Measurements from ENCODE around the gene SIRT5. TPM values are rescaled to one million over a fixed set of nuclear protein-coding genes. Genes with fewer than 3 reads are reported as not detected.

SIRT5 gene
- polyA plus RNA-seq, 1 experiment, result 5.3 TPM

DNA sequence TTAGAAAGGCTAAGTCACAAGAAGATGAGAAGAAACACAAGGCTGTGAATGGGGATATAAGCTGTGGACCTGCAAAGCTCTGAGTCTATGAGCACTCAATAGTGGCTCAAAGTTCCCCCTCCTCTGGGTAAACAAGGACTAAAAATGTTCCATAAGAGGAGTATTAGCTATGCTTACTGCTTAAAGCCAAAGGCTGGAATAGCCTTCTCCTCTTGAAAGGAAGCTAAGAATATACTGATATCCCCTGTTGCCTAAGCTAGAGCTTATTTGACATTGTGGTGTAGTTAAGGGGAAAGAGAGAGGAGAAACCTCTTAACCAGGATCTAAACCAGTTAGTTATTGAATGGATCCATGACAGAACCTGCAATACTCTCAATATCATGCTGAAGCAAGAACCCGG lies 86.5 kb downstream of the SIRT5 start:
- Histone ChIP-seq H3K27ac (ENCODE audit: low read depth, low read length) (no peak overlapping the region), H3K4me3 (ENCODE audit: low read depth, low read length) (no peak overlapping the region), H3K27me3 (ENCODE audit: control insufficient read depth, insufficient read depth, low read length) (no peaks in the 10 kb centered on the region), H3K9me3 (ENCODE audit: control insufficient read depth, insufficient read depth, low read length) (no peaks in the 10 kb centered on the region)
- DNase-seq (ENCODE audit: low read depth, low spot score), result no peak
- ChIA-PET POLR2A (no interaction called here), CTCF (interaction anchor here (0.6 to 1.0 kb wide), 2 partner anchors 34 to 326 kb away, joined by 3 to 4 read pairs; no protein-coding TSS in a partner anchor)
- TF ChIP-seq, protein P1, sequence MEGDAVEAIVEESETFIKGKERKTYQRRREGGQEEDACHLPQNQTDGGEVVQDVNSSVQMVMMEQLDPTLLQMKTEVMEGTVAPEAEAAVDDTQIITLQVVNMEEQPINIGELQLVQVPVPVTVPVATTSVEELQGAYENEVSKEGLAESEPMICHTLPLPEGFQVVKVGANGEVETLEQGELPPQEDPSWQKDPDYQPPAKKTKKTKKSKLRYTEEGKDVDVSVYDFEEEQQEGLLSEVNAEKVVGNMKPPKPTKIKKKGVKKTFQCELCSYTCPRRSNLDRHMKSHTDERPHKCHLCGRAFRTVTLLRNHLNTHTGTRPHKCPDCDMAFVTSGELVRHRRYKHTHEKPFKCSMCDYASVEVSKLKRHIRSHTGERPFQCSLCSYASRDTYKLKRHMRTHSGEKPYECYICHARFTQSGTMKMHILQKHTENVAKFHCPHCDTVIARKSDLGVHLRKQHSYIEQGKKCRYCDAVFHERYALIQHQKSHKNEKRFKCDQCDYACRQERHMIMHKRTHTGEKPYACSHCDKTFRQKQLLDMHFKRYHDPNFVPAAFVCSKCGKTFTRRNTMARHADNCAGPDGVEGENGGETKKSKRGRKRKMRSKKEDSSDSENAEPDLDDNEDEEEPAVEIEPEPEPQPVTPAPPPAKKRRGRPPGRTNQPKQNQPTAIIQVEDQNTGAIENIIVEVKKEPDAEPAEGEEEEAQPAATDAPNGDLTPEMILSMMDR (IDR thresholded peaks at IDR 0.05; ENCODE audit: low read depth, low read length), result no peak

DNA sequence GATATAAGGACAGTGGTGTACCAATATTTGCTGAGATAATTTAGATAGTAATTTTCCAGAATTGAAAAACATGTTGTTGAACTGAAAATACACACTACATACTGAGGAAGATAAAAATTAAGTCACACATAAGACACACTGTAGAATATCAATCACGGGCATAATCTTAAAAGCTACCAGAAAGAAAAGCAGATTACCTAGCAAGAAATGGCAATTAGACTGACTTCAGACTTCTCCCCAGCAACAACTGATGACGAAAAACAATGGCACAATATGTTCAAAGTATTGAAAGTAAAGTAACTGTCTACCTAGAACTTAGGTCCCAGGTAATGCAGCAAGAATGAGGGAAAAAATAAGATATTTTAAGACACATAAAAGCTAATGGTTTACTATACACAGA lies 87.2 kb downstream of the SIRT5 start:
- no peaks in the 10 kb centered on the region for H3K9me3 ChIP-seq (ENCODE audit: control insufficient read depth, insufficient read depth, low read length)
- ChIA-PET POLR2A (no interaction called here), CTCF (no interaction called here)
- DNase-seq (ENCODE audit: low read depth, low spot score), result no peak
- no peak overlapping the region for H3K27ac ChIP-seq (ENCODE audit: low read depth, low read length)
- no peaks in the 10 kb centered on the region for H3K27me3 ChIP-seq (ENCODE audit: control insufficient read depth, insufficient read depth, low read length)
- TF ChIP-seq, protein P1 (IDR thresholded peaks at IDR 0.05; ENCODE audit: low read depth, low read length), result no peak
- no peak overlapping the region for H3K4me3 ChIP-seq (ENCODE audit: low read depth, low read length)

DNA sequence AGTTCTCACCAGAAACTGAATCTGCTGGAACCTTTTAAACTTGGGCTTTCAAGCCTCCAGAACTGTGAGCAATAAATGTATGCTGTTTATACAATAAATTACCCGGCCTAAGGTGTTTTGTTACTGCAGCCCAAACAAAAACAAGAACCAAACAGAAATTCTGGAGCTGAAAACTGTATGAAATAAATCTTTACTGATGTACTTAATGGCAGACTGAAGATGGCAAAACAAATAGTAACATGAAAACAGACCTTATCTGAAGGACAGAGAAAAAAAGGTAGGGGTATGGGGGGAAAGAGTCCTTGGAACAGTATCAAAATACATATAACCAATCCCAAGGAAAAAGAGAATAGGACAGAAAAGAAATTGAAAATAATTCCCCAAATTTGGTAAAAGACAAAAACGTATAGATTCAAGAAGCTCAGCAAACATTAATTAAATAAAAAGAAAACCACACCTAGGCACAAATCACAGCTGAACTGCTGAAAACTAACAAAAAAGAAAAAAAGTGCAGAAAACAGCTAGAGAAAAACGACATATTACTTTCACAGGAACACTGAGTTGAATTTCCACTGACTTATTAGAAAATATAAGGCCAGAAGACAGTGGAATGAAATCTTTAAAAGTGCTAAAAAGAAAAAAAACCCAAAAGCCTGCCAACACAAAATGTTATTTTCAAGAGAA lies 88.4 kb downstream of the SIRT5 start:
- POLR2A ChIA-PET, result no interaction called here
- H3K4me3 ChIP-seq (ENCODE audit: low read depth, low read length), result no peak overlapping the region
- DNase-seq (ENCODE audit: low read depth, low spot score), result no peak
- no peaks in the 10 kb centered on the region for H3K27me3 ChIP-seq (ENCODE audit: control insufficient read depth, insufficient read depth, low read length)
- no peaks in the 10 kb centered on the region for H3K9me3 ChIP-seq (ENCODE audit: control insufficient read depth, insufficient read depth, low read length)
- CTCF ChIA-PET, result no interaction called here
- H3K27ac ChIP-seq (ENCODE audit: low read depth, low read length), result no peak overlapping the region
- TF ChIP-seq, protein P1 (IDR thresholded peaks at IDR 0.05; ENCODE audit: low read depth, low read length), result no peak

DNA sequence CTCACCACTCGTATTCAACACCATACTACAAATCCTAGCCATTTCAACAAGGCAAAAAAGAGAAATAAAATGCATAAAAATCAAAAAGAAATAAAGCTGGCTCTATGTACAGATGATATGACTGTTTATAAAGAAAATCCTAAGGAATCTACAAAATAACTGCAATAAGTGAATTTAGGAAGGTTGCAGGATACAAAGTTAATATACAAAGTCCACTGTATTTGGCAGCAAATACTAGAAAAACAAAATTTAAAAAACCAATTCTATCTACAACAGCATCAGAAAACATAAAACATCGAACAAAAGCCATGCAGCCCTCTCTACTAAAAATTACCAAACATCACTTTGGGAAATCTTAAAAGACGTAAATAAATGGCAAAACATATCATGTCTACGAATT lies 89.6 kb downstream of the SIRT5 start:
- CTCF ChIA-PET, result no interaction called here

More for the DNA sequence above, 89.6 kb downstream of the SIRT5 start:
- H3K27ac ChIP-seq (ENCODE audit: low read depth, low read length), result no peak overlapping the region
- H3K9me3 ChIP-seq (ENCODE audit: control insufficient read depth, insufficient read depth, low read length), result no peaks in the 10 kb centered on the region
- DNase-seq (ENCODE audit: low read depth, low spot score), result no peak
- H3K4me3 ChIP-seq (ENCODE audit: low read depth, low read length), result no peak overlapping the region
- H3K27me3 ChIP-seq (ENCODE audit: control insufficient read depth, insufficient read depth, low read length), result no peaks in the 10 kb centered on the region
- POLR2A ChIA-PET, result interaction anchor here (0.8 to 0.9 kb wide), 2 partner anchors 32 to 49 kb away, joined by 3 read pairs; partner anchors contain the start of gene NOL7
- TF ChIP-seq, protein P1 (IDR thresholded peaks at IDR 0.05; ENCODE audit: low read depth, low read length), result no peak

Other genes with a start within 250 kb of the SIRT5 start
- gene TBC1D7, start 246.1 kb upstream of the SIRT5 start, polyA plus RNA-seq (2011; rRNA removed), result 37.6 and 38.6 TPM in 2 replicates
- gene GFOD1, start 87.0 kb upstream of the SIRT5 start, polyA plus RNA-seq (2011; rRNA removed), result 2.7 and 3.0 TPM in 2 replicates
- gene NOL7, start 40.7 kb downstream of the SIRT5 start, polyA plus RNA-seq (2011; rRNA removed), result 31.3 and 46.6 TPM in 2 replicates
- 37.7 and 38.2 TPM in 2 replicates for gene RANBP9, start 137.2 kb downstream of the SIRT5 start, polyA plus RNA-seq (2011; rRNA removed)
- 7.8 and 9.5 TPM in 2 replicates for gene MCUR1, start 240.0 kb downstream of the SIRT5 start, polyA plus RNA-seq (2011; rRNA removed)